Stomach (tissue), 9 donors: ENCODE data around the gene PCDHGA6. TPM values are rescaled to one million over a fixed set of nuclear protein-coding genes. Genes with fewer than 3 reads are reported as not detected.

Experiments used
- DNase-seq, 2 donors: peaks; one replicate each; pipeline versions ENCODE4 v3.0.0 to v3.0.0-alpha.2; 2013 to 2019
- H3K27ac ChIP-seq, 5 donors: fragments of 200-600 bp in 4 of 5; sonication (generic) in 4 of 5; one replicate each; pipeline ENCODE4 v1.5.1; 2013 to 2019; ENCODE audit warnings: mild to moderate bottlenecking in 1 of 5, moderate library complexity in 1 of 5
- H3K27me3 ChIP-seq, 3 donors: fragments of 200-600 bp; sonication (generic); one replicate each; pipeline ENCODE4 v1.5.1; 2017 to 2019; ENCODE audit warnings: mixed run types in 1 of 3
- H3K36me3 ChIP-seq, 4 donors: fragments of 200-600 bp; sonication (generic); 1 replicate in 3 of 4; 2 replicates in 1 of 4; pipeline ENCODE4 v1.5.1; 2016 to 2019
- H3K4me1 ChIP-seq, 4 donors: fragments of 200-600 bp; sonication (generic); one replicate each; pipeline ENCODE4 v1.5.1; 2016 to 2019
- H3K4me3 ChIP-seq, 4 donors: fragments of 200-600 bp; sonication (generic) in 3 of 4; one replicate each; pipeline ENCODE4 v1.5.1; 2016 to 2019; ENCODE audit warnings: mild to moderate bottlenecking in 1 of 4
- H3K9me3 ChIP-seq, 4 donors: fragments of 200-600 bp; sonication (generic); one replicate each; pipeline ENCODE4 v1.5.1; 2016 to 2019
- EP300 ChIP-seq: sonication (generic); formaldehyde crosslinking; IDR thresholded peaks from one replicate; pipeline ENCODE4 v1.6.1; 2017; ENCODE audit warnings: antibody characterized with exemption
- POLR2A ChIP-seq, 4 donors: fragments of 450-650 bp; IDR thresholded peaks; one replicate each; pipeline ENCODE4 v1.6.1; 2016; ENCODE audit warnings: antibody characterized with exemption in 4 of 4, control low read depth in 2 of 4, mild to moderate bottlenecking in 1 of 4, moderate library complexity in 1 of 4
- POLR2AphosphoS5 ChIP-seq, 3 donors: sonication (generic); formaldehyde crosslinking; IDR thresholded peaks; one replicate each; pipeline ENCODE4 v1.6.1; 2016; ENCODE audit warnings: antibody characterized with exemption in 3 of 3
- WGBS, 5 donors: extraction: QIAGEN DNeasy Blood & Tissue Kit in 3 of 5; methylation state at CpG; one replicate each; pipeline versions ENCODE4 v1.1.5 to v1.1.7; 2013 to 2018; 5-methylcytosine and 5-hydroxymethylcytosine counted together
- intact Hi-C: fragments of 100-400 bp; cut with DNase I; formaldehyde crosslinking; loops from one replicate; pipeline ENCODE4 v1.15.1; 2023; ENCODE audit warnings: low total_unique reads
- polyA plus RNA-seq, 3 donors: library from polyadenylated mRNA; stranded (reverse); fragments of 200-250 nt; gene quantifications; one replicate each; pipeline ENCODE4 v1.2.3, GENCODE V29; 2013
- total RNA-seq, 5 donors: library from RNA; depleted of rRNA; stranded (reverse); fragments of >200 nt; gene quantifications; one replicate each; pipeline versions ENCODE4 v1.1.0 to v1.2.3, GENCODE V29; 2014 to 2016
- TF ChIP-seq, protein P1 (sequence below), 7 experiments: fragments of 450-650 bp in 4 of 7; fragments of 200-600 bp in 3 of 7; sonication (generic) in 3 of 7; IDR thresholded peaks; one replicate each; pipeline ENCODE4 v1.5.1; 2016 to 2019; ENCODE audit warnings: antibody characterized with exemption in 7 of 7, control low read depth in 2 of 7, mild to moderate bottlenecking in 1 of 7
- donor health status: healthy with polysubstance abuse.
- donor health status: Bipolar disorder and iron deficiency.
- donor health status: healthy.

PCDHGA6 gene
- total and polyA plus RNA-seq, 8 donors: 0.06 to 4.4 (median 0.58) TPM; not detected in 1

DNA sequence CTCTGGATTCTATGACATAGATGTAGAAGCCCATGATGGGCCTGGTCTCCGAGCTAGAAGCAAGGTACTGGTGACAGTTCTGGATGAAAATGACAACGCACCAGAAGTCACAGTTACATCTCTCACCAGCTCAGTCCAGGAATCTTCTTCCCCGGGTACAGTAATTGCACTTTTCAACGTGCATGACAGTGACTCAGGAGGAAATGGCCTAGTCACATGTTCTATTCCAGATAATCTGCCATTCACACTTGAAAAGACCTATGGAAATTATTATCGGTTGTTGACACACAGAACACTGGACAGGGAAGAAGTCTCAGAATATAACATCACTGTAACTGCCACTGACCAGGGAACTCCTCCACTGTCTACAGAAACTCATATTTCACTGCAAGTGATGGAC lies 17.6 kb upstream of the PCDHGA6 start:
- Histone ChIP-seq H3K27me3 (peaks cover under 1 to 63% (median 12%) of the 10 kb centered on the region in 3 donors), H3K4me1 (no peaks in the 10 kb centered on the region), H3K9me3 (peaks cover 36 to 97% (median 87%) of the 10 kb centered on the region in 4 donors), H3K36me3 (peaks cover 0 to 6% (median 0%) of the 10 kb centered on the region in 4 donors), H3K4me3 (no peak overlapping the region), H3K27ac (no peak overlapping the region)
- TF ChIP-seq POLR2A (IDR thresholded peaks at IDR 0.05) (no peak), POLR2AphosphoS5 (IDR thresholded peaks at IDR 0.05) (no peak), EP300 (no peak)
- TF ChIP-seq, protein P1, sequence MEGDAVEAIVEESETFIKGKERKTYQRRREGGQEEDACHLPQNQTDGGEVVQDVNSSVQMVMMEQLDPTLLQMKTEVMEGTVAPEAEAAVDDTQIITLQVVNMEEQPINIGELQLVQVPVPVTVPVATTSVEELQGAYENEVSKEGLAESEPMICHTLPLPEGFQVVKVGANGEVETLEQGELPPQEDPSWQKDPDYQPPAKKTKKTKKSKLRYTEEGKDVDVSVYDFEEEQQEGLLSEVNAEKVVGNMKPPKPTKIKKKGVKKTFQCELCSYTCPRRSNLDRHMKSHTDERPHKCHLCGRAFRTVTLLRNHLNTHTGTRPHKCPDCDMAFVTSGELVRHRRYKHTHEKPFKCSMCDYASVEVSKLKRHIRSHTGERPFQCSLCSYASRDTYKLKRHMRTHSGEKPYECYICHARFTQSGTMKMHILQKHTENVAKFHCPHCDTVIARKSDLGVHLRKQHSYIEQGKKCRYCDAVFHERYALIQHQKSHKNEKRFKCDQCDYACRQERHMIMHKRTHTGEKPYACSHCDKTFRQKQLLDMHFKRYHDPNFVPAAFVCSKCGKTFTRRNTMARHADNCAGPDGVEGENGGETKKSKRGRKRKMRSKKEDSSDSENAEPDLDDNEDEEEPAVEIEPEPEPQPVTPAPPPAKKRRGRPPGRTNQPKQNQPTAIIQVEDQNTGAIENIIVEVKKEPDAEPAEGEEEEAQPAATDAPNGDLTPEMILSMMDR (IDR thresholded peaks at IDR 0.05): no peak
- DNase-seq: no peak
- intact Hi-C loops: no loop called here
- 67 to 72% (median 69%) methylated on average over 5 of the region's 5 CpGs for WGBS, 5 donors

DNA sequence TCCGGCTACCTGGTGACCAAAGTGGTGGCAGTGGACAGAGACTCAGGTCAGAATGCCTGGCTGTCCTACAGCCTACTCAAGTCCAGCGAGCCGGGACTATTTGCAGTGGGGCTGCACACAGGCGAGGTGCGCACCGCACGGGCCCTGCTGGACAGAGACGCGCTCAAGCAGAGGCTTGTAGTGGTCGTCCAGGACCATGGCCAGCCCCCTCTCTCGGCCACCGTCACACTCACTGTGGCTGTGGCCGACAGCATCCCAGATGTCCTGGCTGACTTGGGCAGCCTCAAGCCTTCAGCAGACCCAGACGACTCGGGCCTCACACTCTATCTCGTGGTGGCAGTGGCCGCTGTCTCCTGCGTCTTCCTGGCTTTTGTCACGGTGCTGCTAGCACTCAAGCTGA lies 16.7 kb upstream of the PCDHGA6 start:
- peaks cover 41 to 97% (median 88%) of the 10 kb centered on the region in 4 donors for H3K9me3 ChIP-seq
- H3K36me3 ChIP-seq: peaks cover 0 to 11% (median 0%) of the 10 kb centered on the region in 4 donors
- H3K27me3 ChIP-seq: peaks cover 5 to 62% (median 12%) of the 10 kb centered on the region in 3 donors
- TF ChIP-seq EP300: no peak
- TF ChIP-seq POLR2A (IDR thresholded peaks at IDR 0.05): no peak
- TF ChIP-seq, protein P1 (IDR thresholded peaks at IDR 0.05): no peak
- no peak for TF ChIP-seq POLR2AphosphoS5 (IDR thresholded peaks at IDR 0.05)
- H3K27ac ChIP-seq: no peak overlapping the region
- H3K4me3 ChIP-seq: no peak overlapping the region
- intact Hi-C loops: no loop called here
- WGBS, 5 donors: 40 to 59% (median 50%) methylated on average over 17 to 19 of the region's 19 CpGs
- no peaks in the 10 kb centered on the region for H3K4me1 ChIP-seq
- DNase-seq: no peak

DNA sequence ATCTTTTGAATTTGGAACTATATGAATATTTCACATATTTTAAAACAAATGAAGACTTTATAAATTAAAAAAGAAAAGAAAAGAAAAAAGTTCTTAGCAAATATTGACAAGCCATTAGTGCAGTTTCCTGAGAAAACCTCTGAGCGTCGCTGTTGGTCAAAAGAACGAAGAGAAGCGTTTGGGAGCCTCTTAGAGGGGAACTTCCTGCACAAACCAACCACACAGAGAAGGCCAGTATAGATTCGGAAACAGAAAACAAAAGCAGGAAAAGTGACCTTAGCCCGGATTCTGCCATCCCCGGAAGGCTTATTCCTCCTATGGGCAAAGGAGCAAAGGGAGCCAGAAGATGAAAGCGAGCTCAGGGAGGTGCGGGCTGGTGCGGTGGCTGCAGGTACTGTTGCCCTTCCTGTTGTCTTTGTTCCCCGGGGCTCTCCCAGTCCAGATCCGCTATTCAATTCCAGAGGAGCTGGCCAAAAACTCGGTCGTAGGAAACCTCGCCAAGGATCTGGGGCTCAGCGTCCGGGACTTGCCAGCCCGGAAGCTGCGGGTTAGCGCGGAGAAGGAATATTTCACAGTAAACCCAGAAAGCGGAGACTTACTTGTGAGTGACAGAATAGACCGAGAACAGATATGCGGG lies 13.8 kb upstream of the PCDHGA6 start, which contains the start of gene PCDHGB2:
Gene PCDHGB2, plus strand, starts transcription at position 205 of the 637 bp plus-strand sequence. Its CDS starts 142 bp downstream, at position 347.
- Histone ChIP-seq H3K36me3 (peaks cover 0 to 11% (median 0%) of the 10 kb centered on the region in 4 donors), H3K27me3 (peaks cover 5 to 75% (median 27%) of the 10 kb centered on the region in 3 donors), H3K4me3 (peak within 1 kb of the TSS; percentile 11 to 31 (median 22)), H3K9me3 (peaks cover 62 to 97% (median 97%) of the 10 kb centered on the region in 4 donors), H3K4me1 (no peaks in the 10 kb centered on the region), H3K27ac (no peak within 1 kb of the TSS)
- intact Hi-C loops: no loop called here
- TF ChIP-seq POLR2AphosphoS5 (IDR thresholded peaks at IDR 0.05) (no peak), POLR2A (IDR thresholded peaks at IDR 0.05) (no peak), EP300 (no peak)
- TF ChIP-seq, protein P1 (IDR thresholded peaks at IDR 0.05): no peak
- 16 to 21% (median 20%) methylated on average over 23 to 24 of the region's 24 CpGs for WGBS, 5 donors
- DNase-seq: peak in 1 of 2 donors; percentile 29

DNA sequence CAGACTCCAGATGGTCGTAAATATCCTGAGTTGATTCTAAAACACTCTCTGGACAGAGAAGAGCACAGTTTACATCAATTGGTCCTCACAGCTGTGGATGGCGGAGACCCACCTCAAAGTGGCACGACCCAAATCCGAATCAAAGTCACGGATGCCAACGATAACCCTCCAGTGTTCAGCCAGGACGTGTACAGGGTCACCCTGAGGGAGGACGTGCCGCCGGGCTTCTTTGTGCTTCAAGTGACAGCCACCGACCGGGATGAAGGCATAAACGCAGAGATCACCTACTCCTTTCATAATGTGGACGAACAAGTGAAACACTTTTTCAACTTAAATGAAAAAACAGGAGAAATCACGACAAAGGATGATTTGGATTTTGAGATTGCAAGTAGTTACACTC lies 13.0 kb upstream of the PCDHGA6 start:
- 33 to 56% (median 39%) methylated on average over 15 of the region's 15 CpGs for WGBS, 5 donors
- peaks cover 0 to 11% (median 0%) of the 10 kb centered on the region in 4 donors for H3K36me3 ChIP-seq
- no peak for DNase-seq
- TF ChIP-seq POLR2A (IDR thresholded peaks at IDR 0.05) (no peak), EP300 (no peak), POLR2AphosphoS5 (IDR thresholded peaks at IDR 0.05) (no peak)
- TF ChIP-seq, protein P1 (IDR thresholded peaks at IDR 0.05): no peak
- H3K27ac ChIP-seq: no peak overlapping the region
- H3K4me3 ChIP-seq: peak overlapping the region in 1 of 4 donors; percentile 11
- intact Hi-C loops: no loop called here
- H3K9me3 ChIP-seq: peaks cover 62 to 97% (median 97%) of the 10 kb centered on the region in 4 donors
- H3K4me1 ChIP-seq: no peaks in the 10 kb centered on the region
- peaks cover 5 to 77% (median 34%) of the 10 kb centered on the region in 3 donors for H3K27me3 ChIP-seq
